Keratinocyte (primary cell): Measurements from ENCODE around the gene TTC4. TPM values are rescaled to one million over a fixed set of nuclear protein-coding genes. Genes with fewer than 3 reads are reported as not detected.

ENCODE experiments used
- DNase-seq: peaks from one replicate; pipeline ENCODE4 v3.0.0-alpha.2; 2011; ENCODE audit warnings: low read depth, missing footprints, low spot score
- FAIRE-seq: peaks from 2 replicates; lab custom pipeline; 2011; peaks lifted over from hg19 to GRCh38; lab: Jason Lieb, UNC
- H2AFZ ChIP-seq: 2 replicates; pipeline ENCODE4 v1.6.0; 2012; ENCODE audit warnings: low read length, control low read depth, inconsistent platforms; ENCODE audit not compliant: control insufficient read depth
- H3K27ac ChIP-seq: 2 replicates; pipeline ENCODE4 v1.5.1; 2011; ENCODE audit warnings: low read length; ENCODE audit not compliant: control insufficient read depth, insufficient read depth
- H3K27me3 ChIP-seq: 3 replicates; pipeline ENCODE4 v1.6.0; 2011; ENCODE audit warnings: low read length; ENCODE audit not compliant: control insufficient read depth, insufficient read depth; ENCODE audit errors: extremely low read depth
- H3K36me3 ChIP-seq, 2 experiments: 2 replicates in 1 of 2; 3 replicates in 1 of 2; pipeline ENCODE4 v1.5.1; 2011; ENCODE audit warnings: low read length in 2 of 2, mild to moderate bottlenecking in 1 of 2; ENCODE audit not compliant: control insufficient read depth in 2 of 2, insufficient read depth in 2 of 2; ENCODE audit errors: extremely low read depth in 1 of 2
- H3K4me1 ChIP-seq: 3 replicates; pipeline ENCODE4 v1.5.1; 2011; ENCODE audit warnings: low read length; ENCODE audit not compliant: control insufficient read depth, insufficient read depth; ENCODE audit errors: extremely low read depth
- H3K4me2 ChIP-seq: 3 replicates; pipeline ENCODE4 v1.6.0; 2011; ENCODE audit warnings: low read depth, low read length; ENCODE audit not compliant: control insufficient read depth, insufficient read depth; ENCODE audit errors: extremely low read depth
- H3K4me3 ChIP-seq, 3 experiments: fragments of 200-600 bp in 1 of 3; sonication (generic) in 1 of 3; 2 replicates in 2 of 3; 3 replicates in 1 of 3; pipeline ENCODE4 v1.5.1; 2011 to 2016; ENCODE audit warnings: low read length in 3 of 3, mild to moderate bottlenecking in 3 of 3, control low read depth in 2 of 3, inconsistent platforms in 1 of 3, low read depth in 1 of 3, mixed read lengths in 1 of 3, mixed run types in 1 of 3, moderate library complexity in 1 of 3; ENCODE audit not compliant: control insufficient read depth in 2 of 3, insufficient read depth in 2 of 3; ENCODE audit errors: extremely low read depth in 1 of 3
- H3K79me2 ChIP-seq: 2 replicates; pipeline ENCODE4 v1.6.0; 2012; ENCODE audit warnings: low read length; ENCODE audit not compliant: control insufficient read depth, insufficient read depth
- H3K9ac ChIP-seq: 3 replicates; pipeline ENCODE4 v1.6.0; 2011; ENCODE audit warnings: low read length; ENCODE audit not compliant: control insufficient read depth, insufficient read depth; ENCODE audit errors: extremely low read depth
- H3K9me1 ChIP-seq: 3 replicates; pipeline ENCODE4 v1.6.0; 2011; ENCODE audit warnings: low read length; ENCODE audit not compliant: control insufficient read depth, insufficient read depth; ENCODE audit errors: extremely low read depth
- H3K9me3 ChIP-seq: 2 replicates; pipeline ENCODE4 v1.5.1; 2012; ENCODE audit warnings: low read depth, low read length; ENCODE audit not compliant: control insufficient read depth
- H4K20me1 ChIP-seq: 3 replicates; pipeline ENCODE4 v1.6.0; 2011; ENCODE audit warnings: low read length; ENCODE audit not compliant: control insufficient read depth, insufficient read depth; ENCODE audit errors: extremely low read depth
- EZH2 ChIP-seq: IDR thresholded peaks from one replicate; pipeline ENCODE4 v1.6.1; 2012; ENCODE audit warnings: inconsistent platforms, mild to moderate bottlenecking, low read length, moderate library complexity
- dilution Hi-C: fragments of 300-500 bp; cut with MboI; formaldehyde crosslinking; loops from one replicate; pipeline ENCODE4 v1.7.0; 2020; ENCODE audit warnings: low sequenced_read_pairs; ENCODE audit not compliant: extremely low pct_ligation_motif_present
- polyA plus RNA-seq, 5 experiments: library from polyadenylated mRNA; depleted of rRNA in 3 of 5; stranded (reverse) in 3 of 5; stranded (forward) in 1 of 5; unstranded in 1 of 5; fragments of >200 nt; gene quantifications; 1 replicate in 1 of 5; 2 replicates in 3 of 5; 3 replicates in 1 of 5; pipeline versions ENCODE4 v1.2.1 to v1.2.3, GENCODE V29; 2011 to 2012; ENCODE audit warnings: missing spikeins in 2 of 5, low read depth in 1 of 5, low replicate concordance in 1 of 5
- TF ChIP-seq, protein P1 (sequence below), 3 experiments: IDR thresholded peaks in 1 of 3; conservative IDR thresholded peaks in 1 of 3; optimal IDR thresholded peaks in 1 of 3; 2 replicates in 2 of 3; 3 replicates in 1 of 3; pipeline versions ENCODE3 to v1.5.1; 2011; ENCODE audit warnings: low read length in 3 of 3, mild to moderate bottlenecking in 3 of 3, moderate library complexity in 2 of 3, control low read depth in 1 of 3, inconsistent platforms in 1 of 3; ENCODE audit not compliant: insufficient read depth in 2 of 3; ENCODE audit errors: extremely low read depth in 1 of 3

Gene TTC4
- polyA plus RNA-seq, 1 donor (not counting 4 experiments of a cell fraction or from before 2014, with no cell fraction given): 40.3 TPM

DNA sequence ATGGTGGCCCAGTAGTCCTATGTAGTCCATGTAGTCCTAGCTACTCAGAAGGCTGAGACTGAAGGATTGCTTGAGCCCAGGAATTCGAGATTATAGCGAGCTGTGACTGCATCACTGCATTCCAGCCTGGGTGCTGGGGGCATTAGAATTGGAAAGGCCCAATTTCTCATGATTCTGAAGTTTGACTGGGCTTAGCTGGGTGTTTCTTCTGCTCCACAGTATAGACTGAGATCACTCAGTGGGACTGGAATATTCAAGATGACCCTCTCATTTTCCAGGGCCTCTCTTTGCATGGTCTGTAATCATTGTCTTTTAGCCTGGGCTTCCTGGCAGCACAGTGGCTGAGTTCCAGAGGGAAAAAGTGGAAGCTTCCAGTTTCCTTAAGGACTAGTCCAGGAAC, 47.9 kb upstream of the TTC4 start:
- TF ChIP-seq, protein P1, sequence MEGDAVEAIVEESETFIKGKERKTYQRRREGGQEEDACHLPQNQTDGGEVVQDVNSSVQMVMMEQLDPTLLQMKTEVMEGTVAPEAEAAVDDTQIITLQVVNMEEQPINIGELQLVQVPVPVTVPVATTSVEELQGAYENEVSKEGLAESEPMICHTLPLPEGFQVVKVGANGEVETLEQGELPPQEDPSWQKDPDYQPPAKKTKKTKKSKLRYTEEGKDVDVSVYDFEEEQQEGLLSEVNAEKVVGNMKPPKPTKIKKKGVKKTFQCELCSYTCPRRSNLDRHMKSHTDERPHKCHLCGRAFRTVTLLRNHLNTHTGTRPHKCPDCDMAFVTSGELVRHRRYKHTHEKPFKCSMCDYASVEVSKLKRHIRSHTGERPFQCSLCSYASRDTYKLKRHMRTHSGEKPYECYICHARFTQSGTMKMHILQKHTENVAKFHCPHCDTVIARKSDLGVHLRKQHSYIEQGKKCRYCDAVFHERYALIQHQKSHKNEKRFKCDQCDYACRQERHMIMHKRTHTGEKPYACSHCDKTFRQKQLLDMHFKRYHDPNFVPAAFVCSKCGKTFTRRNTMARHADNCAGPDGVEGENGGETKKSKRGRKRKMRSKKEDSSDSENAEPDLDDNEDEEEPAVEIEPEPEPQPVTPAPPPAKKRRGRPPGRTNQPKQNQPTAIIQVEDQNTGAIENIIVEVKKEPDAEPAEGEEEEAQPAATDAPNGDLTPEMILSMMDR (optimal IDR thresholded peaks at IDR 0.05 in 1 of 3, IDR thresholded peaks at IDR 0.05 in 1 of 3, conservative IDR thresholded peaks at IDR 0.05 in 1 of 3; ENCODE audit: extremely low read depth in 1 of 3, insufficient read depth in 2 of 3, low read length in 3 of 3): no peak
- no peak for TF ChIP-seq EZH2
- Histone ChIP-seq H3K9me1 (no peaks in the 10 kb centered on the region), H3K27ac (no peak overlapping the region), H3K4me1 (no peaks in the 10 kb centered on the region), H2AFZ (no peak overlapping the region), H3K36me3 (no peaks in the 10 kb centered on the region), H3K27me3 (no peaks in the 10 kb centered on the region), H3K9me3 (no peaks in the 10 kb centered on the region), H3K79me2 (no peaks in the 10 kb centered on the region), H3K4me3 (no peak overlapping the region), H3K4me2 (no peak overlapping the region), H3K9ac (no peak overlapping the region), H4K20me1 (no peaks in the 10 kb centered on the region)
- dilution Hi-C loops: no loop called here
- DNase-seq: no peak
- FAIRE-seq: no peak

DNA sequence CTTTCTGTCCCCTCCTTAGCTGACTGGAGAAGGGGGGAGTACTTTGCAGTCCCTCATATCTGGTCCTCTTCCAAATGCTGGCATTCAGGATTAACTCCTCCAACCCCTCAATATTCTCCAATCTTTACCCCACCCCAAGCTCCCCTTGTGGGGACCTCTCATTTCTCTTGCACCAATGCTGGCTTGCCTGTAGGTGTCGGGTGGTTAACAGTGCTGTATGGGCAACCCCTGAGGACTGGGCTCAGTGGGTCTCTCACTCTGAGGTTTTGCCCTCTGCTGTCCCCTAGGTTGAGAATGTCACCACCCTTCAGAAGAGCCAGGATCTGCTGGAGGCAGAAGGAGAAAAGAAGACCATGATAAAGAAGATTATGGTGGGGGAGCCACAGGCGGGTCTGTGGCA, 47.1 kb upstream of the TTC4 start:
- TF ChIP-seq EZH2: no peak
- TF ChIP-seq, protein P1 (optimal IDR thresholded peaks at IDR 0.05 in 1 of 3, IDR thresholded peaks at IDR 0.05 in 1 of 3, conservative IDR thresholded peaks at IDR 0.05 in 1 of 3; ENCODE audit: extremely low read depth in 1 of 3, insufficient read depth in 2 of 3, low read length in 3 of 3): no peak
- no peak overlapping the region for H2AFZ ChIP-seq

More for the DNA sequence above, 47.1 kb upstream of the TTC4 start:
- Histone ChIP-seq H4K20me1 (no peaks in the 10 kb centered on the region), H3K9me1 (no peaks in the 10 kb centered on the region), H3K4me3 (no peak overlapping the region), H3K4me1 (no peaks in the 10 kb centered on the region), H3K27me3 (no peaks in the 10 kb centered on the region), H3K79me2 (no peaks in the 10 kb centered on the region), H3K9ac (no peak overlapping the region), H3K4me2 (no peak overlapping the region), H3K27ac (no peak overlapping the region), H3K9me3 (no peaks in the 10 kb centered on the region), H3K36me3 (no peaks in the 10 kb centered on the region)
- dilution Hi-C loops: no loop called here
- FAIRE-seq (no peak), DNase-seq (no peak)
